Measurements from ENCODE around the gene DEPP1. TPM values are rescaled to one million over a fixed set of nuclear protein-coding genes. Genes with fewer than 3 reads are reported as not detected.

Gene DEPP1
- total RNA-seq, 1 donor from 2014 or later: 25.7 TPM

GRCh38 chr10:44958898-44959246 is 19.7 kb downstream of the DEPP1 start:
- no peak for TF ChIP-seq CTCF (conservative IDR thresholded peaks at IDR 0.05)
- peaks cover 9% of the 10 kb centered on the region for H3K36me3 Mint-ChIP-seq
- H3K4me3 Mint-ChIP-seq: peak overlapping the region; percentile 89
- H3K9me3 Mint-ChIP-seq: no peaks in the 10 kb centered on the region
- peaks cover 53% of the 10 kb centered on the region for H3K4me1 Mint-ChIP-seq (ENCODE audit: unreplicated experiment)
- peak overlapping the region; percentile 83 for H3K27ac Mint-ChIP-seq
- DNase-seq (ENCODE audit: extremely low spot score, unreplicated experiment): no peak
- H3K27me3 Mint-ChIP-seq: no peaks in the 10 kb centered on the region

GRCh38 chr10:44958196-44958897 is 20.3 kb downstream of the DEPP1 start:
- no peaks in the 10 kb centered on the region for H3K9me3 Mint-ChIP-seq
- H3K36me3 Mint-ChIP-seq: peaks cover 9% of the 10 kb centered on the region
- TF ChIP-seq CTCF (conservative IDR thresholded peaks at IDR 0.05): no peak
- peak; percentile 34 for DNase-seq (ENCODE audit: extremely low spot score, unreplicated experiment)
- H3K4me3 Mint-ChIP-seq: peak overlapping the region; percentile 89
- H3K27ac Mint-ChIP-seq: peak overlapping the region; percentile 83
- peaks cover 53% of the 10 kb centered on the region for H3K4me1 Mint-ChIP-seq (ENCODE audit: unreplicated experiment)
- H3K27me3 Mint-ChIP-seq: no peaks in the 10 kb centered on the region

- no peaks in the 10 kb centered on the region for H3K27me3 Mint-ChIP-seq
- H3K4me3 Mint-ChIP-seq: peak overlapping the region; percentile 77
- H3K4me1 Mint-ChIP-seq (ENCODE audit: unreplicated experiment): peaks cover 48% of the 10 kb centered on the region
- H3K9me3 Mint-ChIP-seq: no peaks in the 10 kb centered on the region
- TF ChIP-seq CTCF (conservative IDR thresholded peaks at IDR 0.05): no peak
- DNase-seq (ENCODE audit: extremely low spot score, unreplicated experiment): no peak
- peaks cover 9% of the 10 kb centered on the region for H3K36me3 Mint-ChIP-seq
- no peak overlapping the region for H3K27ac Mint-ChIP-seq
Measured at GRCh38 chr10:44956717-44957706, 21.6 kb downstream of the DEPP1 start.

GRCh38 chr10:44956226-44956625 is 22.4 kb downstream of the DEPP1 start:
- H3K9me3 Mint-ChIP-seq: no peaks in the 10 kb centered on the region
- no peaks in the 10 kb centered on the region for H3K27me3 Mint-ChIP-seq
- H3K4me3 Mint-ChIP-seq: peak overlapping the region; percentile 35
- H3K27ac Mint-ChIP-seq: no peak overlapping the region
- H3K4me1 Mint-ChIP-seq (ENCODE audit: unreplicated experiment): peaks cover 42% of the 10 kb centered on the region
- peaks cover 9% of the 10 kb centered on the region for H3K36me3 Mint-ChIP-seq
- TF ChIP-seq CTCF (conservative IDR thresholded peaks at IDR 0.05): no peak
- DNase-seq (ENCODE audit: extremely low spot score, unreplicated experiment): peak; percentile 52

- no peak overlapping the region for H3K27ac Mint-ChIP-seq
- H3K4me3 Mint-ChIP-seq: no peak overlapping the region
- H3K4me1 Mint-ChIP-seq (ENCODE audit: unreplicated experiment): peaks cover 36% of the 10 kb centered on the region
- DNase-seq (ENCODE audit: extremely low spot score, unreplicated experiment): peak; percentile 47
- H3K9me3 Mint-ChIP-seq: no peaks in the 10 kb centered on the region
- H3K27me3 Mint-ChIP-seq: no peaks in the 10 kb centered on the region
- peaks cover 9% of the 10 kb centered on the region for H3K36me3 Mint-ChIP-seq
- no peak for TF ChIP-seq CTCF (conservative IDR thresholded peaks at IDR 0.05)
Measured at GRCh38 chr10:44955413-44956070, 23.1 kb downstream of the DEPP1 start.
